Lower leg skin (tissue), 3 donors: ENCODE results near the gene CYFIP1.

Experiments used
- CTCF ChIP-seq, 3 donors: fragments of 450-650 bp; IDR thresholded peaks; one replicate each; pipeline ENCODE4 v1.5.1; 2016; ENCODE audit warnings: antibody characterized with exemption in 3 of 3, mild to moderate bottlenecking in 3 of 3, moderate library complexity in 2 of 3
- POLR2A ChIP-seq, 2 donors: fragments of 450-650 bp; IDR thresholded peaks; one replicate each; pipeline ENCODE4 v1.6.1; 2016 to 2017; ENCODE audit warnings: antibody characterized with exemption in 2 of 2, mild to moderate bottlenecking in 1 of 2, moderate library complexity in 1 of 2

GRCh38 chr15:22942877-22943276, 37.3 kb downstream of the CYFIP1 start:
- TF ChIP-seq CTCF (IDR thresholded peaks at IDR 0.05) (no peak), POLR2A (IDR thresholded peaks at IDR 0.05) (no peak)
